ENCODE results near the gene ARMH1.
"Not testable (repeated sequence)": the region's sequence is repeated elsewhere in the genome, so short reads cannot be mapped to it uniquely, and the experiment has no call there.

The ARMH1 gene

GRCh38 chr1:44696101-44696500, 21.6 kb downstream of the ARMH1 start:
- no peak for DNase-seq

GRCh38 chr1:44696789-44697345, 22.4 kb downstream of the ARMH1 start:
- DNase-seq, result no peak

GRCh38 chr1:44698138-44698537, 23.6 kb downstream of the ARMH1 start:
- DNase-seq, result no peak

- DNase-seq, result not testable (repeated sequence)
Measured at GRCh38 chr1:44699375-44699774, 24.9 kb downstream of the ARMH1 start.

- no peak for DNase-seq
Measured at GRCh38 chr1:44700573-44700972, 26.1 kb downstream of the ARMH1 start.

DNA sequence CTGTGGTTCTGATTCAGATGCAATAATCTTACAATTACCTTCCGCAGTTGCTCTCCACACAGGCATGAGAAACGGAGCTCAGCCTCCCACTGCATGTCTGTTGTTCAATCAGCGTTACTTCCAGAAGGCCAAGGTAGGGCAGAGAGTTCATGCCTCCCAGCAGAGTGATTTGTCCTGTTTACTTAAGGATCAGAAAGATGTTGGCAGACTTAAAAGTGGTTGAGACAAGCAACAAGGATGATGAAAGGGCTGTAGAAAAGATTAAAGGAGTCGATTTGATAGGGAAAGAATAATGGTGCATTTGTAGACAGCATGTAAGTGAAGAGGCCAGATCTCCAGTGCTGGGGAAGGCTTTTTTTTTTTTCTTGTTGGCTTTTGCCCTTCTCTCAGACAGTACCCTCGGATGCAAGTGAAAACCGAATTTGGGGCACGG, 26.6 kb downstream of the ARMH1 start:
- peak; percentile 70 for DNase-seq

- DNase-seq, result no peak
Measured at GRCh38 chr1:44705470-44705869, 31.0 kb downstream of the ARMH1 start.

DNA sequence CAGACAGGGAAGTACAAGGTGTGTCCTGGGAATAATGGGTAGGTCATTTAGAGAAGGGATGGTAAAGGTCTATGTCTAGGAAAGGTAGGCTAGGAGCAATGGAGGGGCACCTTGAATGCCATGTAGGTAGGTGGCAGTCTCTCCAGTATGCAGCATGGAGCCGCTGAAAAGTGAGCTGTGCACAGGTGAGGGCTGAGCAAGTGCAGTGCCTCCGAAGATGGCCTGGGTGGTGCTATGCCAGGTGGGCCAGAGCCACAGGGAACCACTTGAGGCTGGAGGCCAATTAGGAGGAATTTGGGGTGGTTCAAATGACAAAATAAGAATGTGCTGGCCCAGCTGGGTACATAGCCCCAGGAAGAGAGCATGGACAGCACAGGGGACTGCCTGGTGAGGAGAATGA, 31.4 kb downstream of the ARMH1 start:
- no peak for DNase-seq

GRCh38 chr1:44707112-44707881, 32.8 kb downstream of the ARMH1 start:
- peak; percentile 96 for DNase-seq

GRCh38 chr1:44707959-44708831, 33.7 kb downstream of the ARMH1 start:
- peak; percentile 7 for DNase-seq

DNA sequence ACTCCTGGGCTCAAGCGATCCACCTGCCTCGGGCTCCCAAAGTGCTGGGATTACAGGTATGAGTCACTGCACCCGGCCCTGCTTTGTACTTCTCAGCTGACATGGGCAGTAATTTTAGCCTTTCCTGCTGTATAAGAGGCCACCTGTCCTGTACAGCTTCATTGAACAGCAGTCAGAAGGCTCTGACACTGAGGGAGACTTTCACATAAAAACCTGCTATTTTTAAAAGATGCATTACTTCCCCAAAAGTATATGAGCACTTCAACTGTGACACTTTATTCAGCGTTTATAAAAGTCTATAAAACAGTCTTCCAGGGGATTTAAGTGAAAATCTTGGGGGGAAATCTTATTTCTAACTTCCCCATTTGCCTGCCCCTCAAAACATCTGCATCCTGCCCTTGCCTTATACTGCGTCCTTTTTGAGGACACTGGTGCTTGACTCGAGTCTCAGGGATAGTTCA, 38.8 kb downstream of the ARMH1 start:
- DNase-seq, result no peak

GRCh38 chr1:44714532-44714931, 40.0 kb downstream of the ARMH1 start:
- no peak for DNase-seq

DNA sequence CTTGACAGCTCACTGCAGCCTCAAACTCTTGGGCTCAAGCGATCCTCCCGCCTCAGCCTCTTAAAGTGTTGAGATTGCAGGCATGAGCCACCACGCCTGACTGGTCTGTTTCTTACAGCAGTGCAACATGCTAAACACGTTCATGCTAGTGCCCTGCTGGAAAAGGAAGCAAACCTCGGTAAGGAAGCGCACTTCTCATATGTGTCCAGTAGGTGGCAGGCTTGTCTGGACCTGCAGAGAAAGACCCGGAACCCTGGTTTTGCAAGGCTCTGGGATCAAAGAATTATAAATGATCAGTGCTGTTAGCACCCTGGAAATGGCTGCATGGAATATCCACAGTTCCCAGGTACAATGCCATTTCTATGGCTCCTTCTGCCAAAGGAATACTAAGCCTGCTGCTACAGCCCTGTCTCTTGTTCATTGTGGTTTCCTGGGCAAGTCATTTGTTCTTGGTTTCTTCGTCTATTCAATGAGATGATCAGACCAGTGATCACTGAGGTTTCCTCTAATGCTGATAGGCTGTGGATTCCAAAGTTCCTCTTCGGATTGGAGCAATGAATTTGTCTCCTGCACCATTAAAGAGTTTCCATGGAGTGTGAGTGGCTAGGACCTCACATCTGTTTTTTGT, 40.5 kb downstream of the ARMH1 start:
- DNase-seq, result peak; percentile 38

- DNase-seq, result no peak
Measured at GRCh38 chr1:44717156-44717555, 42.6 kb downstream of the ARMH1 start.

DNA sequence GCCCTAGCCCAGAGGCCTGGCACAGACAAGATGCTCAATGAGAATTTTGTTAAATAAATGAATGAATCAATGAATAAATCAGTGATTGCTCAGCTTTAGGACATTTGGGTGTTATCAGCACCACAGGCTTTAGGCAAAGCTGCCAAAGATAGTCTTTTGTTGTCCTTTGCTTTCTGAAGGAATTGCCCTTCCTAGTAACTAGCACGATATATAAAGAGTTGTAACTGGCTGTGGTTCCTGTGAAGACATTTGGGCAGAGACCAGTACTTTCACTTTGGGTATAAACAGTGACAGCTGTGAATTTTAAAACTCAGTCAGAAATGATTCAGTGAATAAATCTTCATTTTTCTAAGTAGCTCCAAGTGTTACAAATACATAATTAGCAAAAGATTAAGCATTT, 43.1 kb downstream of the ARMH1 start:
- DNase-seq, result no peak

DNA sequence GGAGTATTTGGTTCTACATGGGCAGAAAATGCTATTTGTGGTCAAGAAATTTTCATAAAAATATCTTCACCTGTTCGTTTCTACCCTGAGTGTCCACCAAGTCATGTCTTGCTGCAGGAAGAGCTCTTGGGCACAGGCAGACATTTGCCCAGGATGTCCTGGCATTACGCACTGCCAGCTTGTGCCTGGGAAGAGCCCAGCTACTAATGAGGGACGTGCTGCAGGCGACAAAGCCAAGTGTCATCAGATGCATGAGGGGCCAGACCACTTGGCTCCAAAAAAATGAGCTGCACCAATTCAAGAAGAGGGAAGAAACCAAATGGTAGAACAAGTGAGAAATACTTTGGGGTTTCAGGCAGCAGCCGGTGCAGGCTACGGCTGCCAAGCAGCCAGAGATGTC, 43.6 kb downstream of the ARMH1 start:
- no peak for DNase-seq

GRCh38 chr1:44719318-44719717, 44.8 kb downstream of the ARMH1 start:
- no peak for DNase-seq

GRCh38 chr1:44720281-44720680, 45.8 kb downstream of the ARMH1 start:
- DNase-seq, result no peak

DNA sequence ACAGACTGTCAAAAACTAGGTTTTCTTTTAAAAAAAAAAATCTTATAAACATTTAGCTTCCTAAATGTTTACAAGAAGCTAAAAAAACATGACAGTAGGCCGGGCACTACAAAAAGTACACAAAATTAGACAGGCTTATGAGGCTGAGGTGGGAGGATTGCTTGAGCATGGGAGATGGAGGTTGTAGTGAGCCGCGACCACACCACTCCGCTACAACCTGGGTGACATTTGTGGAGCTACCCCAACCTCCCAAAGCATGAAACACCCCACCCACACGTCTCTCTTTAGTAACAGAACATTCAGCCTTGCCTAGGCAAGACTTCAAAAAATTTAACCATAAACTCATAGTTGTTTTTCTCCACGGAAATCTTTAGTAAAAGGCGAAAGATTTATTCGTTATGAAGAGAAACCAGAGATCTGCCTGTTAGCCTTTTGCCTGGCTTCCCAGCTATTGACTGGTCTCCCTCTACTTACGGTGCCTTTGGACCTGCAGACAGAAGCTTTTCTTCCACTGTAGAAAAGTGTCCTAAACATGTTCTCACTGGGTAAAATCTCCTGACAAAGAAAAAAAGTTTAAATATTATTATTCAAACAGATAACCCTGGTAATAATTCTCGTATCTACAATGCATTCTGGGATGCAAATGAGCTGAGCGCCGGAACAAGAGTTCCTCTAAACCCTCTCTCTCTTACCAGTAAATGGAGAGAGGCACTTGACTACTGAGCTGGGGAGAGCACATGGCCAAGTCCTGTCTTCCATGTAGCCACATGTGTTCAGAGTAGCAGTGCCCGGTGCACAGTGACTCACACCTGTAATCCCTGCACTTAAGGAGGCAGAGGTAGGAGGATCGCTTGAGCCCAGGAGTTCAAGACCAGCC, 47.2 kb downstream of the ARMH1 start:
- DNase-seq, result peak; percentile 87

- DNase-seq, result no peak
Measured at GRCh38 chr1:44723064-44723463, 48.5 kb downstream of the ARMH1 start.

- no peak for DNase-seq
Measured at GRCh38 chr1:44723496-44724295, 49.2 kb downstream of the ARMH1 start.
